SKM-1 (cell line): ENCODE data around the gene SEPTIN5.

Source experiments
- DNase-seq: peaks from one replicate; lab custom pipeline; 2025; ENCODE audit not compliant: unreplicated experiment; lab: John Stamatoyannopoulos, UW

Gene SEPTIN5

GRCh38 chr22:19705181-19705934, 8.9 kb upstream of the SEPTIN5 start:
- no peak for DNase-seq

GRCh38 chr22:19706661-19707151, 7.6 kb upstream of the SEPTIN5 start:
- DNase-seq: no peak

GRCh38 chr22:19707347-19708290, 6.7 kb upstream of the SEPTIN5 start:
- no peak for DNase-seq

GRCh38 chr22:19708321-19709011, 5.8 kb upstream of the SEPTIN5 start:
- no peak for DNase-seq

- no peak for DNase-seq
These were observed 5.1 kb upstream of the SEPTIN5 start for GRCh38 chr22:19709063-19709769.

GRCh38 chr22:19710020-19710768, 4.1 kb upstream of the SEPTIN5 start:
- DNase-seq: no peak

GRCh38 chr22:19710769-19711106, 3.6 kb upstream of the SEPTIN5 start:
- DNase-seq: no peak

GRCh38 chr22:19713245-19713644, 1.1 kb upstream of the SEPTIN5 start:
- DNase-seq: no peak

GRCh38 chr22:19713650-19714311, 522 bp upstream of the SEPTIN5 start:
- DNase-seq: no peak

GRCh38 chr22:19715188-19715930, 1.1 kb downstream of the SEPTIN5 start:
- DNase-seq: no peak

- DNase-seq: no peak
These were observed 1.9 kb downstream of the SEPTIN5 start for GRCh38 chr22:19716041-19716828.

- DNase-seq: no peak
These were observed 2.5 kb downstream of the SEPTIN5 start for GRCh38 chr22:19716829-19717105.

GRCh38 chr22:19717181-19717580, 2.9 kb downstream of the SEPTIN5 start:
- no peak for DNase-seq

GRCh38 chr22:19717691-19718455, 3.6 kb downstream of the SEPTIN5 start:
- peak; percentile 33 for DNase-seq

GRCh38 chr22:19718456-19719049, 4.2 kb downstream of the SEPTIN5 start:
- no peak for DNase-seq

GRCh38 chr22:19719050-19719482, 4.8 kb downstream of the SEPTIN5 start:
- no peak for DNase-seq

- no peak for DNase-seq
These were observed 5.3 kb downstream of the SEPTIN5 start for GRCh38 chr22:19719488-19720021.
